Measurements from ENCODE around the gene SPATA24. TPM values are rescaled to one million over a fixed set of nuclear protein-coding genes. Genes with fewer than 3 reads are reported as not detected.

The SPATA24 gene
- total RNA-seq, 3 donors from 2014 or later: 3.0 to 4.5 (median 3.4) TPM

GRCh38 chr5:139435676-139436075, 31.8 kb upstream of the SPATA24 start:
- no peaks in the 10 kb centered on the region for H3K9me3 ChIP-seq
- no peak overlapping the region for H3K4me3 ChIP-seq
- intact Hi-C loops (cut with DNase I, micrococcal nuclease): no loop called here
- H3K36me3 ChIP-seq (ENCODE audit: low read depth): no peaks in the 10 kb centered on the region
- DNase-seq (no peak), ATAC-seq (no peak)
- H3K4me1 ChIP-seq (ENCODE audit: low read depth): peaks cover 3% of the 10 kb centered on the region
- no peak for TF ChIP-seq CTCF (IDR thresholded peaks at IDR 0.05)

DNA sequence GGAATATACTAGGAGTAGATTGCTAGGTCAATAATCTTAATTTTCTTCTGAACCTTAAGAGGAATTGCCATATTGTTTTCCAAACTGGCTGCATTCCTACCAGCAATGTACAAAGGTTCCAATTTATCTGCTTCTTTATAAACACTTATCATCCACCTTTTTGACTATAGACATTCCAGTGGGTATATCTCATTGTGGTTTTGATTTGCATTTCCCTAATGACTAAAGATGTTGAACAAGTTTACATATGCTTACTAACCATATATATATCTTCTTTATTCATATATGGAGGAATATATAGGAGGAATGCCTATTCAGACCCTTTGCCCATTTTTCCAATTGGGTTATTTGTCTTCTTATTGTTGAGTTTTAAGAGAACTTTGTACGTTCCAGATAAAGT, 27.8 kb upstream of the SPATA24 start:
- DNase-seq: no peak
- Histone ChIP-seq H3K4me3 (no peak overlapping the region), H3K36me3 (ENCODE audit: low read depth) (no peaks in the 10 kb centered on the region), H3K9me3 (no peaks in the 10 kb centered on the region), H3K4me1 (ENCODE audit: low read depth) (no peaks in the 10 kb centered on the region)
- ATAC-seq: no peak
- no peak for TF ChIP-seq CTCF (IDR thresholded peaks at IDR 0.05)
- intact Hi-C loops (cut with DNase I, micrococcal nuclease): no loop called here

- Histone ChIP-seq H3K36me3 (ENCODE audit: low read depth) (no peaks in the 10 kb centered on the region), H3K9me3 (no peaks in the 10 kb centered on the region), H3K4me3 (no peak overlapping the region), H3K4me1 (ENCODE audit: low read depth) (no peaks in the 10 kb centered on the region)
- DNase-seq (no peak), ATAC-seq (no peak)
- intact Hi-C loops (cut with DNase I, micrococcal nuclease): no loop called here
- TF ChIP-seq CTCF (IDR thresholded peaks at IDR 0.05): no peak
These were observed 26.1 kb upstream of the SPATA24 start for GRCh38 chr5:139430015-139430414.

- H3K36me3 ChIP-seq (ENCODE audit: low read depth): no peaks in the 10 kb centered on the region
- intact Hi-C loops (cut with DNase I, micrococcal nuclease): no loop called here
These were observed 22.5 kb upstream of the SPATA24 start for GRCh38 chr5:139426203-139426885.

DNA sequence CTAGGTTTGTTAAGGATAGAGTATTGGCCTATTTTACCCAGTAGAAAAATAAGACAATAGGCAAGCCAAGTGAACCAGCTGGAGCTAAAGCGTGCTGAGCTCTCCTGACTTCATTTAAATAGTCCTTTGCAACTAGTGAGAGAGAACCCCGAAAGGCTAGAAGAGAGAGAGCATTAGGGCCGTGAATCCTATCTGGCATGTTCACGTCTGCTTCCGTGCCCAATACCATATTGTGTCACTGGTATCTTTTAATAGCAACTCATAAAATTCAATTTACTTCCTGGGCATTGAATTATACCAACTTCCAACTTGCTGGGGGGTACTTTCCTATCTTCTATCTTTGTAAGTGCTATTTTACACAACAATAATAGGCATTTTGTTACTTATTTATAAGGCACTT, 21.6 kb upstream of the SPATA24 start:
- no peaks in the 10 kb centered on the region for H3K4me1 ChIP-seq (ENCODE audit: low read depth)
- no peak for TF ChIP-seq CTCF (IDR thresholded peaks at IDR 0.05)
- H3K36me3 ChIP-seq (ENCODE audit: low read depth): no peaks in the 10 kb centered on the region
- DNase-seq: no peak
- H3K9me3 ChIP-seq: no peaks in the 10 kb centered on the region
- no peak for ATAC-seq
- intact Hi-C loops (cut with DNase I, micrococcal nuclease): no loop called here
- no peak overlapping the region for H3K4me3 ChIP-seq

More at GRCh38 chr5:139426203-139426885, 22.5 kb upstream of the SPATA24 start:
- H3K4me3 ChIP-seq: no peak overlapping the region
- no peaks in the 10 kb centered on the region for H3K9me3 ChIP-seq
- TF ChIP-seq CTCF (IDR thresholded peaks at IDR 0.05): no peak
- DNase-seq (no peak), ATAC-seq (no peak)
- H3K4me1 ChIP-seq (ENCODE audit: low read depth): no peaks in the 10 kb centered on the region

Measured in mucosa of descending colon (tissue), 3 donors.